ENCODE data around the gene SLC20A1.

Gene SLC20A1

GRCh38 chr2:112683550-112684414, 38.0 kb downstream of the SLC20A1 start:
- no peak for ATAC-seq
- no peak for TF ChIP-seq TCF4 (CRISPR knock-in tag; IDR thresholded peaks at IDR 0.05; ENCODE audit: borderline replicate concordance)
- TF ChIP-seq CSRNP3 (CRISPR knock-in tag; IDR thresholded peaks at IDR 0.05): no peak
- TF ChIP-seq CREB5 (CRISPR knock-in tag; IDR thresholded peaks at IDR 0.05; ENCODE audit: low read depth): no peak
- no peak for TF ChIP-seq ZFP30 (CRISPR knock-in tag; IDR thresholded peaks at IDR 0.05)
- TF ChIP-seq ZNF70 (CRISPR knock-in tag; IDR thresholded peaks at IDR 0.05): no peak

- ATAC-seq: no peak
- TF ChIP-seq ESRRG (CRISPR knock-in tag; IDR thresholded peaks at IDR 0.05) (no peak), PPARA (CRISPR knock-in tag; IDR thresholded peaks at IDR 0.05; ENCODE audit: borderline replicate concordance) (no peak), GLIS3 (CRISPR knock-in tag; IDR thresholded peaks at IDR 0.05) (no peak), POU6F1 (CRISPR knock-in tag; IDR thresholded peaks at IDR 0.05; ENCODE audit: borderline replicate concordance, low read depth) (no peak), PATZ1 (CRISPR knock-in tag; IDR thresholded peaks at IDR 0.05; ENCODE audit: borderline replicate concordance) (no peak), ZNF70 (CRISPR knock-in tag; IDR thresholded peaks at IDR 0.05) (no peak), TOX (CRISPR knock-in tag; IDR thresholded peaks at IDR 0.05; ENCODE audit: borderline replicate concordance) (no peak), ISL1 (CRISPR knock-in tag; IDR thresholded peaks at IDR 0.05) (no peak)
These were observed 38.7 kb downstream of the SLC20A1 start for GRCh38 chr2:112684415-112684775.

GRCh38 chr2:112685271-112685884, 39.6 kb downstream of the SLC20A1 start:
- peak; percentile 78 for ATAC-seq
- TF ChIP-seq ZNF565 (CRISPR knock-in tag; conservative IDR thresholded peaks at IDR 0.05; ENCODE audit: low read depth) (no peak), ARNTL (CRISPR knock-in tag; IDR thresholded peaks at IDR 0.05; ENCODE audit: borderline replicate concordance, low read depth) (no peak), OSR1 (CRISPR knock-in tag; IDR thresholded peaks at IDR 0.05) (no peak), SNAI2 (CRISPR knock-in tag; IDR thresholded peaks at IDR 0.05) (no peak)

- TF ChIP-seq ESRRG (CRISPR knock-in tag; IDR thresholded peaks at IDR 0.05) (no peak), POU6F1 (CRISPR knock-in tag; IDR thresholded peaks at IDR 0.05; ENCODE audit: borderline replicate concordance, low read depth) (no peak), TSHZ2 (CRISPR knock-in tag; IDR thresholded peaks at IDR 0.05) (no peak), PATZ1 (CRISPR knock-in tag; IDR thresholded peaks at IDR 0.05; ENCODE audit: borderline replicate concordance) (no peak), CSRNP3 (CRISPR knock-in tag; IDR thresholded peaks at IDR 0.05) (no peak)
- no peak for ATAC-seq
These were observed 40.8 kb downstream of the SLC20A1 start for GRCh38 chr2:112686348-112687217.
